Measurements from ENCODE around the gene NLGN4X. TPM values are rescaled to one million over a fixed set of nuclear protein-coding genes. Genes with fewer than 3 reads are reported as not detected.

The NLGN4X gene
- polyA plus RNA-seq, 2 of the 4 experiments (the other 2 are of a cell fraction), result 0.06 to 0.17 TPM

GRCh38 chrX:6225911-6226595 is 2.6 kb downstream of the NLGN4X start:
- 2% methylated on average over 14 of the region's 46 CpGs for WGBS (ENCODE audit: missing lambda C conversion rate)
- ATAC-seq (peak; percentile 59 to 71; a peak in 5 of 6 replicates), DNase-seq (ENCODE audit: low read depth in 1 of 2, low spot score in 1 of 2) (no peak), FAIRE-seq (no peak)
- ChIA-PET CTCF (interaction anchor here (0.6 kb wide), 1 partner anchor 360 kb away, joined by 3 read pairs; no protein-coding TSS in a partner anchor), POLR2A (no interaction called here)
- Histone ChIP-seq H3K4me1 (no peaks in the 10 kb centered on the region), H3K27ac (no peak overlapping the region), H3K9me3 (no peaks in the 10 kb centered on the region), H3K4me2 (peak overlapping the region; percentile 75), H3K4me3 (peak overlapping the region; percentile 38)
- TF ChIP-seq, protein P1, sequence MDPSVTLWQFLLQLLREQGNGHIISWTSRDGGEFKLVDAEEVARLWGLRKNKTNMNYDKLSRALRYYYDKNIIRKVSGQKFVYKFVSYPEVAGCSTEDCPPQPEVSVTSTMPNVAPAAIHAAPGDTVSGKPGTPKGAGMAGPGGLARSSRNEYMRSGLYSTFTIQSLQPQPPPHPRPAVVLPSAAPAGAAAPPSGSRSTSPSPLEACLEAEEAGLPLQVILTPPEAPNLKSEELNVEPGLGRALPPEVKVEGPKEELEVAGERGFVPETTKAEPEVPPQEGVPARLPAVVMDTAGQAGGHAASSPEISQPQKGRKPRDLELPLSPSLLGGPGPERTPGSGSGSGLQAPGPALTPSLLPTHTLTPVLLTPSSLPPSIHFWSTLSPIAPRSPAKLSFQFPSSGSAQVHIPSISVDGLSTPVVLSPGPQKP (IDR thresholded peaks at IDR 0.05; ENCODE audit: low read depth, low read length), result no peak
- TF ChIP-seq CHD2 (IDR thresholded peaks at IDR 0.05; ENCODE audit: low read length, partially characterized antibody) (no peak), ZSCAN20 (CRISPR knock-in tag; IDR thresholded peaks at IDR 0.05) (no peak), KDM1A (IDR thresholded peaks at IDR 0.05; ENCODE audit: low read depth) (no peak), TFCP2L1 (CRISPR knock-in tag; IDR thresholded peaks at IDR 0.05) (no peak), HES2 (IDR thresholded peaks at IDR 0.05) (no peak), ATOH8 (CRISPR knock-in tag; IDR thresholded peaks at IDR 0.05; ENCODE audit: low read depth) (no peak), CHD4 (IDR thresholded peaks at IDR 0.05; ENCODE audit: borderline replicate concordance) (no peak), SREBF2 (IDR thresholded peaks at IDR 0.05) (no peak), GATA3 (IDR thresholded peaks at IDR 0.05; ENCODE audit: borderline replicate concordance) (no peak), KDM5A (IDR thresholded peaks at IDR 0.05) (no peak)

- POLR2A ChIA-PET, result no interaction called here
- WGBS (ENCODE audit: missing lambda C conversion rate), result 15% methylated on average over 17 of the region's 17 CpGs
- peak overlapping the region; percentile 75 for H3K4me2 ChIP-seq
- FAIRE-seq, result no peak
- CTCF ChIA-PET, result interaction anchor here (0.6 kb wide), 1 partner anchor 359 kb away, joined by 3 read pairs; no protein-coding TSS in a partner anchor
- no peak overlapping the region for H3K27ac ChIP-seq
- no peaks in the 10 kb centered on the region for H3K9me3 ChIP-seq
- no peak for DNase-seq (ENCODE audit: low read depth in 1 of 2, low spot score in 1 of 2)
- H3K4me1 ChIP-seq, result no peaks in the 10 kb centered on the region
- no peak for ATAC-seq
- TF ChIP-seq HES2 (IDR thresholded peaks at IDR 0.05), result no peak
- TF ChIP-seq RCOR1 (IDR thresholded peaks at IDR 0.05; ENCODE audit: low read depth, low read length), result no peak
- TF ChIP-seq SREBF2 (IDR thresholded peaks at IDR 0.05), result no peak
- TF ChIP-seq RNF2 (IDR thresholded peaks at IDR 0.05; ENCODE audit: borderline replicate concordance, low read depth), result no peak
- TF ChIP-seq BHLHE40 (IDR thresholded peaks at IDR 0.05; ENCODE audit: low read depth, low read length), result no peak
- TF ChIP-seq NR3C1 (IDR thresholded peaks at IDR 0.05), result no peak
- no peak for TF ChIP-seq RAD21 (conservative IDR thresholded peaks at IDR 0.05 in 1 of 2, IDR thresholded peaks at IDR 0.05 in 1 of 2)
- TF ChIP-seq CEBPB (IDR thresholded peaks at IDR 0.05), result no peak
- TF ChIP-seq CBX8 (IDR thresholded peaks at IDR 0.05), result no peak
- TF ChIP-seq ATOH8 (CRISPR knock-in tag; IDR thresholded peaks at IDR 0.05; ENCODE audit: low read depth), result no peak
- no peak for TF ChIP-seq NPAS2 (CRISPR knock-in tag; IDR thresholded peaks at IDR 0.05; ENCODE audit: borderline replicate concordance)
- no peak for TF ChIP-seq ZFP36 (IDR thresholded peaks at IDR 0.05; ENCODE audit: borderline replicate concordance, partially characterized antibody)
- peak overlapping the region; percentile 38; the same call in 2 of the 3 replicates for H3K4me3 ChIP-seq
Measured at GRCh38 chrX:6225288-6225910, 3.3 kb downstream of the NLGN4X start.
